HG02798 (cell line): Measurements from ENCODE around the gene FAM204A.

Experiments used
- ATAC-seq: cut with Tn5 transposase; IDR thresholded peaks from one replicate; pipeline ENCODE4 v1.9.1; 2021; ENCODE audit warnings: mild to moderate bottlenecking; ENCODE audit not compliant: unreplicated experiment, poor library complexity

The FAM204A gene

GRCh38 chr10:118332948-118333710 is 9.0 kb downstream of the FAM204A start:
- ATAC-seq, result no peak

- ATAC-seq, result peak; percentile 86
Observed at GRCh38 chr10:118332236-118332635, 9.9 kb downstream of the FAM204A start.

- no peak for ATAC-seq
Observed at GRCh38 chr10:118330295-118331076, 11.6 kb downstream of the FAM204A start.

DNA sequence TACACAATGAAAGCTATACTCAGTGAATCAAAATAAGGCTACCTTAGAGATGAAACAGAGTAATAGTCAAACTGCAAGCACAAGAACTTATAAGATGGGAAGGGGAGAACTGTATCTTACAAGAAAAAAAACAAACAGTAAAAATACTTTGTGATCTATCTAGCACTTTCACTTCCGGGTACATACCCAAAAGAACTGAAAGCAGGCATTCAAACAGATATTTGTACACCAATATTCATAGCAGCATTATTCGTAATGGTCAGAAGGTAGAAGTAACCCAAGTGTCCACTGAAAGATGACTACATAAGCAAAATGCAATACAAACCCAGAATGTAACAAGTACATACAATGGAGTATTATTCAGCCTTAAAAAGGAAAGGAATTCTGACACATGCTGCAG is 18.0 kb downstream of the FAM204A start:
- no peak for ATAC-seq

GRCh38 chr10:118321724-118322575 is 20.2 kb downstream of the FAM204A start:
- ATAC-seq, result no peak

DNA sequence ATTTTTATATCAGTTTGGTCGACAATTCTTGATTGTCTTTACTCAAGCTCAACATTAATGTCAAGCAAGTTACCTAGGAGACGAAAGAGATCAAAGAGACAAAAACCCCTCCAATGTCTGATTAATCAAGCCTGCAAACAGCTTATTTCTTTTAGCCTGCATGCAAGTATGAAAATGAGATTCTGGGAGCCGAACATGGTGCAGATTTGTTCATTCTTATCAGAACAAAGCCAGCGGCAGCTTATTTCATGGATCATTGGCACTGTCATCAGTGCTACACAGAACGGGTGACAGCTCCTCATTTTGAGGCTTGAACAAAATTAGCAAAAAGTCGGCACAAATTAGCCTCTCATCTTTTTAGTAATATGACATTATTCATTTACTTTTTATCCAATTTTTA is 26.5 kb downstream of the FAM204A start:
- no peak for ATAC-seq

DNA sequence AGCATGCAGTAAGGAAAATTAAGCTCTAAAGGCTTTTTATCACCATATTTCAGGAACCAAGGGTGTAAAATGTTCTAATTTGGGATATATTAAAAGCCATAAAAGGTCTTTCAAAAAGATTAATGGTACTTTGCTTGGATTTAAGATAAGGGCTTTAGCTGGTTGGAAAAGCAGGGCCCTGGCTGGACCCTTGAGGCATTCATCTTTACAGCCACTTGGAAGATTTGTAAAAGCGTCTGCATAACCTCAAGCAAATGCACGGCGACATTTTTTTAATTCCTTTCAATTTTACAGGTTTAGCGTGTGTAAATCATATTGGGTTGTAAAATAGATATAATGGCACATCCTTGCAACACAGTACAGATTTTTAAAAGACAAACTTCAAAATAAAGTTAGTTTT is 27.2 kb downstream of the FAM204A start:
- ATAC-seq, result no peak

- ATAC-seq, result no peak
Observed at GRCh38 chr10:118311505-118311904, 30.6 kb downstream of the FAM204A start.

GRCh38 chr10:118310822-118311221 is 31.3 kb downstream of the FAM204A start:
- ATAC-seq, result no peak

DNA sequence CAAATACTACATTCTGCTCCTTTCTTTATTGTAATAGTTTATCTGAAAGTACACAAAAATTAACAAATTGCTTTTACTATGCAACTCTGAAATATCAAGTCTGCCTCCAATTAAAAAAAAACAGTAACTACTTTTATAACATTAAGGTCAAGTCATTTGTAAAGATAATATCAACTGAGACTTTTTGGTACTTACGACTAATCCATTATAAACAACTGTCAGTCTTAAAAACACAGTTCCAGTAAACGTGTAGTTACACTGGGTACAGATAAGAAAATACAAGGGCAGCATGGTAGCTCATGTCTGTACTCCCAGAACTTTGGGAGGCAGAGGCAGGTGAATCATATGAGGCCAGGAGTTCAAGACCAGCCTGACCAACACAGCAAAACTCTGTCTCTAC is 32.2 kb downstream of the FAM204A start:
- no peak for ATAC-seq

GRCh38 chr10:118308664-118309063 is 33.5 kb downstream of the FAM204A start:
- no peak for ATAC-seq

DNA sequence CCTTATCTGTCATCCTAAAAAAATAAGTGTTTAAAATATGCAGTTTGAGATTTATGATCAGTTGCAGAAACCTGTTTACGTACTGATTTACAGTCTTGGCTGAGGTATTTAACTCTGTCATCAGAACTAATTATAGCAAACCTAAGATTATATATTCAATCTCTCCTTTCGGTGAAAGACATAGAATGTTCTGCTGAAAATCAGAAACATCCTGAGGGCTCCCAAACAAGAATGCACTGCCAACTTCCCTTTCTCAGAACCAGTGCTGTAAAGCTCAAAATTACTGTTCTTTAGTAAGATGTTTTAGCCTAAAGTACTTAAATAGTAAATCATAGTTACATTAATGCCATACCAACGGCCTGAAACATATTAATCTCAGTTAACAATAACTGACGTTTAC is 34.3 kb downstream of the FAM204A start:
- no peak for ATAC-seq

DNA sequence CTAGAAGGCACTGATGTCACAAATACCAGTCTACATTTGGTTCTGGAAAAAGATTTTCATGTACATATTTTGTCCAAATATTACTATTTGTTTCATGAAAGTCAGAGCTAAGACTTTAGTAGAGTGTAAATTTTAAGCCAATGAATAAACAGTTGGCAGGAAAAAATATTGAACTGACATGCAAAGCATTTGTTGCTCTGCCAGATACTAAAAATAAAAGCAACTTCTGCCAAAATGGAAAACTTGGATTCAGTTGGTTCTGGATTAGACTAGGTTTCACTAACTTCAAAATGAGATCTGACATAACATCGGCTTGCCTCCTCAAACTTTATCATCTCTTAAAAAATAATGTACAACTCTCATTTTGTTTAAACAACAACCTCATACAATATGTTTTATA is 34.9 kb downstream of the FAM204A start:
- no peak for ATAC-seq

- no peak for ATAC-seq
Observed at GRCh38 chr10:118305730-118306129, 36.4 kb downstream of the FAM204A start.

- no peak for ATAC-seq
Observed at GRCh38 chr10:118304521-118304920, 37.6 kb downstream of the FAM204A start.

DNA sequence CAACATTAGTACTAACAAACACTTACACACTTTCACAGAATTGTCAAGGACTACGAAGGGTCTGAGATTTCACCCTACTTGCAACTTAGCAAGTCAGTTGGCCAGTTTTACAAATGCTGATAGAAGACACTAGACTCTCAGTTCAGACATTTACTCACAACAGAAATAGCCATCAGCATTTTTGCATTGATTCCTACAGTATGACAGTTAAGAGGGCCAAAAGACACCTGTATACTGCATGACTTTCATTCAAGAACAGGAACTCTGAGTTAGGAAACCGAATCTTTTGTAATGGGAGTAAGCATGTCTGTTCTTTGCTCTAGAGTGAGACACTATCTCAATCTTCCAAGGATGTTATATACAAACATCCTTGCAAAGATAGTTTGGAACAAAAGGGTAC is 40.9 kb downstream of the FAM204A start:
- ATAC-seq, result no peak

GRCh38 chr10:118300320-118300719 is 41.8 kb downstream of the FAM204A start:
- no peak for ATAC-seq

DNA sequence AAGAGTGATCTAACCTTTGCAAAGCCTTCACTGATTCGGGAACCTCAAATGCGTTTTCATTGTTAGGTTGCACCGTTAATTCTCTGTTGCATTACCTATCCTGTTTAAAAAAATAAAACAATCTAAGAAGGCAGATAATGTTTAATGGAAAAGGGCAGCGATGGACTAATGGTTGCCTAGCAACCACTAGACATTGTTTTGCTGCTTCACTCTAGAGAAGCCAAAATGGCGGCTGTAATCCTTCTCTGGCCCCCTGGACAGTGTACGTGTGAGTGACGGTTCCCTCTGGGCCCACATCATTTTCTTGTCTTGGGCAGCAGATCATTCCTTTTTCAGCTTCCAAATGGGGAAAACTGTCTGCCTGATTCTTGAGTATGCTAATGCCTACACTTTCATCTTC is 43.3 kb downstream of the FAM204A start:
- ATAC-seq, result no peak

GRCh38 chr10:118291122-118291521 is 51.0 kb downstream of the FAM204A start:
- no peak for ATAC-seq

DNA sequence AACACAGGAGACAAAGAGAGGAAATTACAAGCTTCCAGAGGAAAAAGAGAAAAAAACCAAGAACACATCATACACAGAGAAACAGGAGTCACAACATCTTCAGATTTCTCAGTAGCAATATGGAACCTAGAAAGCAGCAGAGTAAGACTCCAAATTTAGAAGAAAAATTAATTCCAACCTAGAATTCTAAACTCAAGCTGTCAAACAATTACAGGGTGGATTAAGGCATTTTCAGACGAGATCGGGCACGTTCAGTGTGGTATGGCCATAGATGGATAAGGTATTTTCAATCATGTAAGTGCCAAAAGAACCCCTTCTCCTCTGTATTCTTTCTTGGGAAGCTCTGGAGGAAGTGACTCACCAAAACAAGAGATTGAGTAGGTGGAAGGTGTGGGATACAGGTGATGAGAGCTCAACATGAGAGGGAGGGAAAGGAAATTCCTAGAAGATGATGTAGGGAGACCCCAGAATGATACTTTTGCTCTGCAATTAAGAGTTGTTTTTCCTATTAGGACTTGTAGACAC is 51.6 kb downstream of the FAM204A start:
- ATAC-seq, result no peak
